HCT116 (cell line): ENCODE data around the gene PYY. TPM values are rescaled to one million over a fixed set of nuclear protein-coding genes. Genes with fewer than 3 reads are reported as not detected.

Source experiments
- ATAC-seq: fragments of 200-7000 bp; cut with Tn5 transposase; 2 replicates; pipeline ENCODE4 v1.9.1; 2020; ENCODE audit warnings: mild to moderate bottlenecking, moderate library complexity
- BruUV-seq: library from RNA; stranded (reverse); fragments of 400-500 nt; replicated peaks from 2 replicates; lab custom pipeline; 2021; lab: Mats Ljungman, UMichigan
- CTCF ChIA-PET: fragments of 300-600 bp; sonication (Branson Sonifier 250); formaldehyde crosslinking; loops from one replicate; lab custom pipeline; 2021; ENCODE audit warnings: antibody characterized with exemption; lab: Charles Lee
- POLR2A ChIA-PET: fragments of 300-600, 350-600 bp; sonication (Branson Sonifier 250); formaldehyde crosslinking; loops from one replicate; lab custom pipeline; 2021; ENCODE audit warnings: antibody characterized with exemption; lab: Charles Lee
- RAD21 ChIA-PET, 2 experiments: fragments of 300-600 bp; sonication (Branson Sonifier 250); formaldehyde crosslinking; loops; one replicate each; lab custom pipeline; 2023; ENCODE audit warnings: low total read pairs in 2 of 2; ENCODE audit not compliant: uncharacterized antibody in 2 of 2, unreplicated experiment in 2 of 2, low non-redundant PET in 1 of 2; lab: Charles Lee
- DNase-seq: peaks from one replicate; pipeline ENCODE4 v3.0.0-alpha.2; 2010; ENCODE audit warnings: low read depth, low spot score
- H2AFZ ChIP-seq: fragments of 200-600 bp; shearing (Covaris generic), sonication (generic); 2 replicates; pipeline ENCODE4 v1.6.1; 2017; ENCODE audit warnings: low read depth, mixed run types, mixed read lengths, antibody characterized with exemption, low read length; ENCODE audit not compliant: poor library complexity, severe bottlenecking
- H3K27ac ChIP-seq: 2 replicates; pipeline ENCODE4 v1.5.1; 2012; ENCODE audit warnings: low read depth, low read length
- H3K27me3 ChIP-seq: fragments of 200-600 bp; sonication (generic); 2 replicates; pipeline ENCODE4 v1.6.1; 2016; ENCODE audit warnings: mixed run types, low read length, mixed read lengths; ENCODE audit not compliant: insufficient read depth
- H3K36me3 ChIP-seq, 2 experiments: fragments of 200-500 bp in 1 of 2; fragments of 200-600 bp in 1 of 2; sonication (Bioruptor generic) in 1 of 2; sonication (generic) in 1 of 2; 2 replicates each; pipeline versions ENCODE4 v1.5.1 to v1.6.1; 2014 to 2016; ENCODE audit warnings: low read length in 2 of 2, inconsistent platforms in 1 of 2, mixed read lengths in 1 of 2, mixed run types in 1 of 2; ENCODE audit not compliant: insufficient read depth in 2 of 2, control insufficient read depth in 1 of 2
- H3K4me1 ChIP-seq, 2 experiments: fragments of 200-600 bp in 1 of 2; sonication (generic) in 1 of 2; 2 replicates each; pipeline versions ENCODE4 v1.5.1 to v1.6.1; 2012 to 2017; ENCODE audit warnings: low read length in 2 of 2, inconsistent platforms in 1 of 2, mild to moderate bottlenecking in 1 of 2, mixed read lengths in 1 of 2, mixed run types in 1 of 2, moderate library complexity in 1 of 2; ENCODE audit not compliant: insufficient read depth in 2 of 2, control insufficient read depth in 1 of 2
- H3K4me2 ChIP-seq: fragments of 200-600 bp; sonication (generic); 2 replicates; pipeline ENCODE4 v1.6.1; 2017; ENCODE audit warnings: mixed run types, low read length, mixed read lengths
- H3K4me3 ChIP-seq, 2 experiments: fragments of 200-600 bp in 1 of 2; sonication (generic) in 1 of 2; replicated peaks in 1 of 2; 2 replicates each; pipeline ENCODE4 v1.5.1; 2011 to 2016; ENCODE audit warnings: low read length in 2 of 2, control low read depth in 1 of 2, low read depth in 1 of 2, mild to moderate bottlenecking in 1 of 2, mixed read lengths in 1 of 2, mixed run types in 1 of 2
- H3K79me2 ChIP-seq: fragments of 200-600 bp; sonication (generic); 2 replicates; pipeline ENCODE4 v1.6.1; 2017; ENCODE audit warnings: mild to moderate bottlenecking, mixed run types, low read length, moderate library complexity, mixed read lengths; ENCODE audit not compliant: insufficient read depth
- H3K9ac ChIP-seq: fragments of 200-600 bp; sonication (generic); 2 replicates; pipeline ENCODE4 v1.6.1; 2016; ENCODE audit warnings: low read length, mixed read lengths
- H3K9me2 ChIP-seq: fragments of 200-600 bp; sonication (generic), shearing (Covaris generic); 2 replicates; pipeline ENCODE4 v1.6.1; 2017; ENCODE audit warnings: mixed run types, mild to moderate bottlenecking, moderate library complexity; ENCODE audit not compliant: insufficient read depth
- H3K9me3 ChIP-seq, 2 experiments: fragments of 200-500 bp in 1 of 2; fragments of 200-600 bp in 1 of 2; sonication (Bioruptor generic) in 1 of 2; sonication (generic) in 1 of 2; 2 replicates each; pipeline ENCODE4 v1.6.1; 2014 to 2017; ENCODE audit warnings: low read length in 2 of 2, mixed read lengths in 2 of 2, inconsistent platforms in 1 of 2, low read depth in 1 of 2, mild to moderate bottlenecking in 1 of 2, mixed run types in 1 of 2, moderate library complexity in 1 of 2; ENCODE audit not compliant: control insufficient read depth in 1 of 2, insufficient read depth in 1 of 2
- H4K20me1 ChIP-seq: fragments of 200-600 bp; sonication (generic), shearing (Covaris generic); 2 replicates; pipeline ENCODE4 v1.6.1; 2017; ENCODE audit warnings: mixed run types, mild to moderate bottlenecking, moderate library complexity; ENCODE audit not compliant: insufficient read depth
- CEBPB ChIP-seq: IDR thresholded peaks from 2 replicates; pipeline ENCODE4 v1.6.1; 2012; ENCODE audit warnings: low read depth
- ELF1 ChIP-seq: IDR thresholded peaks from 2 replicates; pipeline ENCODE4 v1.6.1; 2012; ENCODE audit warnings: low read depth, borderline replicate concordance
- EZH2 ChIP-seq: fragments of 200-600 bp; sonication (generic); IDR thresholded peaks from 2 replicates; pipeline ENCODE4 v1.6.1; 2017; ENCODE audit warnings: antibody characterized with exemption, mixed run types
- FOSL1 ChIP-seq: IDR thresholded peaks from 2 replicates; pipeline ENCODE4 v1.6.1; 2012; ENCODE audit warnings: low read depth
- POLR2A ChIP-seq: IDR thresholded peaks from 2 replicates; pipeline ENCODE4 v1.7.0; 2011; ENCODE audit warnings: borderline replicate concordance; ENCODE audit not compliant: insufficient read depth, insufficient read length; ENCODE audit errors: extremely low read depth
- POLR2AphosphoS5 ChIP-seq: IDR thresholded peaks from 2 replicates; pipeline ENCODE4 v1.6.1; 2011; ENCODE audit warnings: mild to moderate bottlenecking, low read depth, low read length, moderate library complexity
- RAD21 ChIP-seq: IDR thresholded peaks from 2 replicates; pipeline ENCODE4 v1.6.1; 2012; ENCODE audit warnings: low read depth, mild to moderate bottlenecking
- REST ChIP-seq: IDR thresholded peaks from 2 replicates; pipeline ENCODE4 v1.6.1; 2012; ENCODE audit warnings: low read depth
- SIN3A ChIP-seq: IDR thresholded peaks from 2 replicates; pipeline ENCODE4 v1.6.1; 2012; ENCODE audit warnings: low read depth
- SP1 ChIP-seq: IDR thresholded peaks from 2 replicates; pipeline ENCODE4 v1.6.1; 2012; ENCODE audit warnings: low read depth
- SRF ChIP-seq: IDR thresholded peaks from 2 replicates; pipeline ENCODE4 v1.6.1; 2012; ENCODE audit warnings: low read depth
- YY1 ChIP-seq: IDR thresholded peaks from 2 replicates; pipeline ENCODE4 v1.6.1; 2011; ENCODE audit warnings: low read length, low read depth, moderate library complexity, mild to moderate bottlenecking; ENCODE audit not compliant: insufficient replicate concordance; ENCODE audit errors: extremely low read depth
- ZFX ChIP-seq: fragments of 450-650 bp; IDR thresholded peaks from 2 replicates; pipeline ENCODE4 v1.6.1; 2017
- ZNF274 ChIP-seq: fragments of 200-500 bp; sonication (Bioruptor generic); IDR thresholded peaks from 2 replicates; pipeline ENCODE4 v1.6.1; 2014; ENCODE audit warnings: mild to moderate bottlenecking, low read depth, low read length, inconsistent platforms
- intact Hi-C: fragments of 100-400 bp; cut with micrococcal nuclease; formaldehyde crosslinking; loops from 2 replicates; pipeline ENCODE4 v1.10.0; 2022
- total RNA-seq: library from RNA; stranded (reverse); gene quantifications from one replicate; pipeline ENCODE4 v1.2.1, GENCODE V29; 2021; ENCODE audit not compliant: unreplicated experiment
- TF ChIP-seq, protein P1 (sequence below), 3 experiments: fragments of 200-600 bp in 1 of 3; sonication (generic) in 1 of 3; IDR thresholded peaks in 2 of 3; conservative IDR thresholded peaks in 1 of 3; 2 replicates each; pipeline ENCODE4 v1.5.1; 2012 to 2017; ENCODE audit warnings: low read depth in 2 of 3, low read length in 2 of 3, antibody characterized with exemption in 1 of 3, borderline replicate concordance in 1 of 3, control low read depth in 1 of 3, mild to moderate bottlenecking in 1 of 3, mixed read lengths in 1 of 3, mixed run types in 1 of 3, moderate library complexity in 1 of 3; ENCODE audit not compliant: insufficient read depth in 1 of 3
- TF ChIP-seq, protein P2 (sequence below): IDR thresholded peaks from 2 replicates; pipeline ENCODE4 v1.6.1; 2011; ENCODE audit warnings: mild to moderate bottlenecking, low read length, moderate library complexity; ENCODE audit not compliant: insufficient replicate concordance; ENCODE audit errors: extremely low read depth

Gene PYY
- total RNA-seq, 1 experiment from 2014 or later: 0.52 TPM

DNA sequence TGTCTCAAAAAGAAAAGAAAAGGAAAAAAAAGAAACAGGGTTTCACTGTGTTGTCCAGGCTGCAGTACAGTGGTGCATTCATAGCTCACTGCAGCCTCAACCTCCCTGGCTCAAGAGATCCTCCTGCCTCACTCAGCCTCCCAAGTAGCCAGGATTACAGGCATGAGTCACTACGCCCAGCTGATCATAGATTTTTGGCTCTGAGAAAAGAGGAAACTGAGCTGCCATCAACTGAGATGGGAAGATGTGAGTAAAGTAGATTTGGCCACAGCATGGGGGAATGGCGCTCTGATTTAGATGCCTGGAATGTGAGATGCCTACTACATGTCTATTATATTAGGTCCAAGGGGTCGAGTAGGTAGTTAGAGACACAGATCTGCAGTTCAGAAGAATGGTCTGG is 44.8 kb upstream of the PYY start:
- Histone ChIP-seq H3K36me3 (no peaks in the 10 kb centered on the region), H3K9me2 (no peaks in the 10 kb centered on the region), H3K4me2 (no peak overlapping the region), H3K79me2 (no peaks in the 10 kb centered on the region), H3K4me3 (no peak overlapping the region), H3K9ac (no peak overlapping the region), H3K27ac (no peak overlapping the region), H2AFZ (no peak overlapping the region), H4K20me1 (no peaks in the 10 kb centered on the region), H3K9me3 (no peaks in the 10 kb centered on the region), H3K4me1 (peaks cover 3 to 32% of the 10 kb centered on the region in 2 experiments), H3K27me3 (no peaks in the 10 kb centered on the region)
- BruUV-seq: no TSS peak
- TF ChIP-seq, protein P1, sequence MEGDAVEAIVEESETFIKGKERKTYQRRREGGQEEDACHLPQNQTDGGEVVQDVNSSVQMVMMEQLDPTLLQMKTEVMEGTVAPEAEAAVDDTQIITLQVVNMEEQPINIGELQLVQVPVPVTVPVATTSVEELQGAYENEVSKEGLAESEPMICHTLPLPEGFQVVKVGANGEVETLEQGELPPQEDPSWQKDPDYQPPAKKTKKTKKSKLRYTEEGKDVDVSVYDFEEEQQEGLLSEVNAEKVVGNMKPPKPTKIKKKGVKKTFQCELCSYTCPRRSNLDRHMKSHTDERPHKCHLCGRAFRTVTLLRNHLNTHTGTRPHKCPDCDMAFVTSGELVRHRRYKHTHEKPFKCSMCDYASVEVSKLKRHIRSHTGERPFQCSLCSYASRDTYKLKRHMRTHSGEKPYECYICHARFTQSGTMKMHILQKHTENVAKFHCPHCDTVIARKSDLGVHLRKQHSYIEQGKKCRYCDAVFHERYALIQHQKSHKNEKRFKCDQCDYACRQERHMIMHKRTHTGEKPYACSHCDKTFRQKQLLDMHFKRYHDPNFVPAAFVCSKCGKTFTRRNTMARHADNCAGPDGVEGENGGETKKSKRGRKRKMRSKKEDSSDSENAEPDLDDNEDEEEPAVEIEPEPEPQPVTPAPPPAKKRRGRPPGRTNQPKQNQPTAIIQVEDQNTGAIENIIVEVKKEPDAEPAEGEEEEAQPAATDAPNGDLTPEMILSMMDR (IDR thresholded peaks at IDR 0.05 in 2 of 3, conservative IDR thresholded peaks at IDR 0.05 in 1 of 3; ENCODE audit: borderline replicate concordance in 1 of 3, insufficient read depth in 1 of 3, low read depth in 2 of 3, low read length in 2 of 3): no peak
- TF ChIP-seq FOSL1: no peak
- no peak for TF ChIP-seq SIN3A
- TF ChIP-seq YY1: no peak
- TF ChIP-seq ZNF274: no peak
- no peak for TF ChIP-seq SP1
- no peak for TF ChIP-seq CEBPB
- TF ChIP-seq, protein P2, sequence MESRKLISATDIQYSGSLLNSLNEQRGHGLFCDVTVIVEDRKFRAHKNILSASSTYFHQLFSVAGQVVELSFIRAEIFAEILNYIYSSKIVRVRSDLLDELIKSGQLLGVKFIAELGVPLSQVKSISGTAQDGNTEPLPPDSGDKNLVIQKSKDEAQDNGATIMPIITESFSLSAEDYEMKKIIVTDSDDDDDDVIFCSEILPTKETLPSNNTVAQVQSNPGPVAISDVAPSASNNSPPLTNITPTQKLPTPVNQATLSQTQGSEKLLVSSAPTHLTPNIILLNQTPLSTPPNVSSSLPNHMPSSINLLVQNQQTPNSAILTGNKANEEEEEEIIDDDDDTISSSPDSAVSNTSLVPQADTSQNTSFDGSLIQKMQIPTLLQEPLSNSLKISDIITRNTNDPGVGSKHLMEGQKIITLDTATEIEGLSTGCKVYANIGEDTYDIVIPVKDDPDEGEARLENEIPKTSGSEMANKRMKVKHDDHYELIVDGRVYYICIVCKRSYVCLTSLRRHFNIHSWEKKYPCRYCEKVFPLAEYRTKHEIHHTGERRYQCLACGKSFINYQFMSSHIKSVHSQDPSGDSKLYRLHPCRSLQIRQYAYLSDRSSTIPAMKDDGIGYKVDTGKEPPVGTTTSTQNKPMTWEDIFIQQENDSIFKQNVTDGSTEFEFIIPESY: no peak
- no peak for TF ChIP-seq ZFX
- TF ChIP-seq POLR2AphosphoS5: no peak
- no peak for TF ChIP-seq REST
- TF ChIP-seq POLR2A: no peak
- TF ChIP-seq ELF1: no peak
- no peak for TF ChIP-seq EZH2
- TF ChIP-seq SRF: no peak
- no peak for TF ChIP-seq RAD21
- ChIA-PET RAD21 (no interaction called here), POLR2A (interaction anchor here (1.0 kb wide), 1 partner anchor 46 kb away, joined by 3 read pairs; no protein-coding TSS in a partner anchor), CTCF (interaction anchor here (0.7 to 4.1 kb wide), 3 partner anchors 55 to 152 kb away, joined by 3 to 21 read pairs (median 4); no protein-coding TSS in a partner anchor)
- intact Hi-C loops: no loop called here
- no peak for DNase-seq
- no peak for ATAC-seq
